Endometrial microvascular endothelial cells (primary cell): ENCODE results near the gene FAM149A. TPM values are rescaled to one million over a fixed set of nuclear protein-coding genes. Genes with fewer than 3 reads are reported as not detected.

Source experiments
- in situ Hi-C: cut with HindIII; loops from 2 replicates; pipeline ENCODE4 v1.10.0; 2017; ENCODE audit warnings: low sequenced_read_pairs, low pct_unique_long_range_greater_than_20kb; ENCODE audit errors: inconsistent ontology term
- total RNA-seq: library from RNA; depleted of rRNA; stranded (reverse); fragments of >200 nt; gene quantifications from one replicate; pipeline ENCODE4 v1.2.3, GENCODE V29; 2015; ENCODE audit errors: inconsistent ontology term

The FAM149A gene
- total RNA-seq, 1 donor from 2014 or later: not detected

GRCh38 chr4:186102931-186103330 is 1.6 kb upstream of the FAM149A start:
- in situ Hi-C loops: no loop called here

- in situ Hi-C loops: no loop called here
Measured at GRCh38 chr4:186104890-186105646, 564 bp downstream of the FAM149A start.

GRCh38 chr4:186105647-186106321 is 1.3 kb downstream of the FAM149A start:
- in situ Hi-C loops: no loop called here

GRCh38 chr4:186107947-186108346 is 3.4 kb downstream of the FAM149A start:
- in situ Hi-C loops: no loop called here

GRCh38 chr4:186108391-186108790 is 3.9 kb downstream of the FAM149A start:
- in situ Hi-C loops: no loop called here

GRCh38 chr4:186109245-186109644 is 4.7 kb downstream of the FAM149A start:
- in situ Hi-C loops: no loop called here

- in situ Hi-C loops: no loop called here
Measured at GRCh38 chr4:186116697-186117096, 12.2 kb downstream of the FAM149A start.

- in situ Hi-C loops: no loop called here
Measured at GRCh38 chr4:186118582-186118981, 14.1 kb downstream of the FAM149A start.

GRCh38 chr4:186121057-186121456 is 16.6 kb downstream of the FAM149A start:
- in situ Hi-C loops: no loop called here

GRCh38 chr4:186128842-186129241 is 24.3 kb downstream of the FAM149A start:
- in situ Hi-C loops: no loop called here

- in situ Hi-C loops: no loop called here
Measured at GRCh38 chr4:186131935-186132334, 27.4 kb downstream of the FAM149A start.

GRCh38 chr4:186132577-186133242 is 28.2 kb downstream of the FAM149A start:
- in situ Hi-C loops: no loop called here

- in situ Hi-C loops: no loop called here
Measured at GRCh38 chr4:186134257-186134656, 29.8 kb downstream of the FAM149A start.

- in situ Hi-C loops: no loop called here
Measured at GRCh38 chr4:186134861-186135260, 30.4 kb downstream of the FAM149A start.

- in situ Hi-C loops: no loop called here
Measured at GRCh38 chr4:186137196-186137794, 32.8 kb downstream of the FAM149A start.

GRCh38 chr4:186144198-186144945 is 39.9 kb downstream of the FAM149A start:
- in situ Hi-C loops: no loop called here

- in situ Hi-C loops: no loop called here
Measured at GRCh38 chr4:186144946-186145569, 40.6 kb downstream of the FAM149A start.

- in situ Hi-C loops: no loop called here
Measured at GRCh38 chr4:186146458-186146857, 42.0 kb downstream of the FAM149A start.
